Activated CD4-positive, CD25-positive, alpha-beta regulatory T cell treated with anti-CD3 and anti-CD28 coated beads, Interleukin-2, amount 50 U/mL, for 16 hours (primary cell): ENCODE data around the gene NRG3.

Experiments used
- DNase-seq: peaks from one replicate; pipeline ENCODE4 v3.0.0-alpha.2; 2020; ENCODE audit warnings: low read depth, low spot score

Gene NRG3

GRCh38 chr10:81874875-81875466 lies at the start of gene NRG3:
Gene NRG3, plus strand, starts transcription at chr10:81875194.
- DNase-seq, result no peak

GRCh38 chr10:81828251-81828650 lies 46.7 kb upstream of the NRG3 start:
- no peak for DNase-seq

DNA sequence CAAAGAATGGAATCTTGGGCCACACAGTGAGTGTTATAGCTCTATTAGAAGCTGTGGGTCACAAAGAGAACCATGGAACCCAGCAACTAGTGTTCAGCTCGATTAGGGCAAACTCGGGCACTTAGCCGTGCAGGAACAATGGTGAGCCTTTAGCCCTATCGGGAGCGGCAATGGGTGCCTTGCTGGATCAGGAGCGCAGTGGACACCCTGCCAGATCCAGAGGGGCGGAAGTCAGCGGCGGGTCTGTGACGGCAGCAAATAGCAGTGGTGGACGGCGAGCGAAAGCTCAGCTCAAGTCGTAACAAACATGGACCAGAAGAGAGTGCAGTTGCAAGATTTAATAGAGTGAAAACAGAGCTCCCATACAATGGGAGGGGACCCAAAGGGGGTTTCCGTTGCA lies 43.9 kb upstream of the NRG3 start:
- no peak for DNase-seq

DNA sequence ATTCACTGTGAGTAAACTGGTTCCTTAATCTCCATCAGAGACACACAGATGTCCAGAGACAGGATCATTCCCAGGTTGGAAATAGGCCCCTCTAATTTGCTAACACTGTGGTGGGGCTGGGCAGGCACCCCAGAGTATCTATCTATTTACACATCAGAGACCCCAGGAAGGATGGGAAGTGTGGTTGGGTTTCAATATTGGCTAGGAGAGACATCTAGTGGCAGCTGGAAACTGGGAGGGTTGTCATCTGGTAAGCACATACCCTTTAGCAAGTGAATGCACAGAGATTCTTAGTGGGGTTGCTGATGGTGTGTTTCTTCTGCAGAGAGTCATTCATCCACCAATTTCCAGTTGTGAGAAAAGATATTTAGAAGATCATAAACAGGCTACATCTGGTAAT lies 36.0 kb upstream of the NRG3 start:
- no peak for DNase-seq

DNA sequence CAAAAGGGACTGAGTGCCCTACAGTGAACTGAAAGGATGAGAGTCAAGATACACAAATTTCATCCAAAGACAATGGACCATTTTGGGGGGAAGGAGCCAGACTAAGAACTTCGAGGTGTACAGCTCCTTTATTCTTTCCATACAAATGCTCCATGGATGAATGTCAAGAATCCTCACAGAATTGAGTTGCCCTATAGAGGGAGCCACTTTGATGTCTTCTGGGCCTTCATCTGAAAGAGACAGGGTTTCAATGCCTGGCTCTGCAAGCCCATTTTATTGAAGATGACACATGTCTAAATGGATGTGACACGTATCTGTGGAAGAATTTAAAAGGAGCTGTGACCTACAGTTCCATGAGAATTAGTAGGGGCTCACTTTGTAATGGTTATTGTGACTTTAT lies 32.0 kb upstream of the NRG3 start:
- no peak for DNase-seq

DNA sequence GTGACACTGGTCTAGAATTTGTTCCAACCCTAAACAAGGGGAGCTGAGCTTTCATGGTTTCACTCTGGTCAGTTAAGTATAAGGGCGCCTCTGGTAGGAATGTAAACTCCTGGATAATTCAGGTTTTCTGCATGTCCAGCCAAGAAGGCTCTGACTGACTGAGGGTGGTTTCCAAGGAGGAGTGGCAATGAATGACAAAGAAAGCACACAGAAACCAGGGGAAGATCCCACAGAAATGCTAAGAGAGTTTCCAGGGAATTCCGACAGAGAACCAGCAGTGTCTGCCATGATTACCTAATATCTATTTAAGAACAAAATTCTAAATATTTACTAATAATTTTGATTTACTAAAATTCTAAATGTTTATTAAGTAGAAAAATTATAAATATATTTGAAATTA lies 27.3 kb upstream of the NRG3 start:
- DNase-seq, result no peak

- no peak for DNase-seq
These were observed 26.5 kb upstream of the NRG3 start for GRCh38 chr10:81848514-81848913.

- no peak for DNase-seq
These were observed 26.1 kb upstream of the NRG3 start for GRCh38 chr10:81848931-81849330.

DNA sequence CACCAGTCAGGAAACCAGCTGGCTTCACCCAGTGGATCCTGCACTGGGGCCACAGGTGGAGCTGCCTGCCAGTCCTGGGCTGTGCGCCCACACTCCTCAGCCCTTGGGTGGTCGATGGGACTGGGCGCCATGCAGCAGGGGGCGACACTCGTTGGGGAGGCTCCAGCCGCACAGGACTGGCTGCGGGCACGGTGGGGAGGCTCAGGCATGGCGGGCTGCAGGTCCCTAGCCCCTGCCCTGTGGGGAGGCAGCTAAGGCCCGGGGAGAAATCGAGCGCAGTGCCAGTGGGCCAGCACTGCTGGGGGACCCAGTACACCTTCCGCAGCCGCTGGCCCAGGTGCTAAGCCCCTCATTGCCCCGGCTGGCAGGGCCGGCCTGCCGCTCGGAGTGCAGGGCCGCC lies 12.4 kb upstream of the NRG3 start:
- no peak for DNase-seq

GRCh38 chr10:81863771-81864170 lies 11.2 kb upstream of the NRG3 start:
- no peak for DNase-seq

DNA sequence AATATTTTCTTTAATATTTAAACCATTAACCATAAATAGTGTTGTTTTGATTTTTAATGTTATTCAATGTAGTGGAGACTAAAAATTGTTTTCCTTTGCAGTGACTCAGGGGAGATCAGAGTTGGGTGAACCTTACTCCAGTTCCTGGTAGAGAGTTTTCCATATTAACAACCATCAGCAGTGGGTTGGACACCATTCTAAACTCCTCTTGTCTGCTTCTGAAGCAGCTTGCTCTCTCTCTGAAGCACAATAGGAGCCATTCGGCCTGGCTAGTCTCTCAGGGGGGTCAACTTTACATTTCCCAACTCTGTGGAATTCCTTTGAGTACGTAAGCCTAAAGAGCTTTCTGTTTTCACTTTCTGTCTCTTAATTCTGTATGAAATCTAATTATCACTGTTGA lies 9.4 kb upstream of the NRG3 start:
- no peak for DNase-seq

- no peak for DNase-seq
These were observed 8.2 kb upstream of the NRG3 start for GRCh38 chr10:81866753-81867152.

GRCh38 chr10:81870472-81870871 lies 4.5 kb upstream of the NRG3 start:
- no peak for DNase-seq

- DNase-seq, result no peak
These were observed 3.4 kb upstream of the NRG3 start for GRCh38 chr10:81871558-81871957.

DNA sequence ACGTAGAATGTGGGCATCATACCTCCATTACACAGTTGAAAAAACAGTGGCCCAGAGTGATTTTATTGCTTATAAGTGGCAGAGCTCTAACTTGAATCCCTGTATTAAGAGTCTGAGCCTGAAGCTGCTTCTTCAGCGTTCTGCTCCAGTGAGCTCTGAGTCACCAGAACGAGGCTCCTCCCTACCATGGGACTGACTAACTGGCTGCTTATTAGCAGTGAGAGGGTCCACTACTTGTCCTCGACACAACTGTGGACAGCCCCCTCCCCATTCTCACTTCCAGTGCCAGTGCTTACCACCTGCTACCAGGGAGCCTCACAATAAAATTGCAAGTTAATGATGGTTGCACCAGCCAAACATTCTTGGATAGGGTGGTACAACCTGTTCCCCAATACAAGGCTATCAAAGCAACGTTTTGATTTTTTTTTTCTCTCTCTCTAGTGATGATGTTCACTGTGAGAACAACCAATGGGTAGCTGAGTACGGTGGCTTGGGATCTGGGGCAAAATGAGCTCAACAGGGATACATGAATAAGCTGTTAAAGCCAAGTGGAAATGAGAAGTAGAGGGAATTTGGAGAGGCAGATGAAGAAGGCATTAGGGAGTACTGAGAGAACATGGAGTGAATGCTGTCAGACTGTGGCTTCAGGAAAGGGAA lies 2.7 kb upstream of the NRG3 start:
- no peak for DNase-seq

DNA sequence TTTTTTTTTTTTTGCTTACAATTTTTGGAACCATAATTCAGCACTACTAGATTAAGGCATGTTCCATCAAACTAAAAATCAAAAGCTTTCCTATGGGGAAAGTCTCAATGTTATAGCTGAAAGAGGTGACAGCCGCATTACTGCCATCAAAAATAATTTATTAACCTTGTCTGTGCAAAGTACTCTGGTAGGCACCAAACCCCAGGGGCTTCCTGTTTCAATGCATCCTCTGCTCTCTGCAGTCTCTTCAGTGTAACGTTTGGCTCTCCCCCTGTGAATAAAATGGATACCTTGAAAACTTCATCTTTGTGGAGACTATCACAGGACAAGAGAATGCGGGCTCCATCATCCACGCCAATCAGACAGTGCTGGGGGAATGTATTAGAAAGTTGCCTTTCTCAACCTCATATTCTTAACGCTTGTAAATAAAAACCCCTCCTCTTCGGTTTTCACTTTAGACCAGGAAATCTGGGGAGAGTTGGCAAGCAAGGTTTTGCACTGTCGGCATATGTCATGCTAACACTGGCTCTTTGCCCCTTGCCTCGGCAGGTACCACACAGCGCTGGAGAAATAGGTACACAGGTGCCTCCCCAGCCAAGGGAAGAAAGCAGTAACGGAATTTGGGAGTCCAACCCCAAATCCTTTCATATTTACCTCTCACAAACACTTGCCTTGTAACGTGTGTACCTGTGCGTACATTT lies 1.6 kb upstream of the NRG3 start:
- DNase-seq, result no peak

GRCh38 chr10:81873932-81874816 lies 820 bp upstream of the NRG3 start:
- no peak for DNase-seq

GRCh38 chr10:81875467-81876252 lies 666 bp downstream of the NRG3 start:
- DNase-seq, result no peak

DNA sequence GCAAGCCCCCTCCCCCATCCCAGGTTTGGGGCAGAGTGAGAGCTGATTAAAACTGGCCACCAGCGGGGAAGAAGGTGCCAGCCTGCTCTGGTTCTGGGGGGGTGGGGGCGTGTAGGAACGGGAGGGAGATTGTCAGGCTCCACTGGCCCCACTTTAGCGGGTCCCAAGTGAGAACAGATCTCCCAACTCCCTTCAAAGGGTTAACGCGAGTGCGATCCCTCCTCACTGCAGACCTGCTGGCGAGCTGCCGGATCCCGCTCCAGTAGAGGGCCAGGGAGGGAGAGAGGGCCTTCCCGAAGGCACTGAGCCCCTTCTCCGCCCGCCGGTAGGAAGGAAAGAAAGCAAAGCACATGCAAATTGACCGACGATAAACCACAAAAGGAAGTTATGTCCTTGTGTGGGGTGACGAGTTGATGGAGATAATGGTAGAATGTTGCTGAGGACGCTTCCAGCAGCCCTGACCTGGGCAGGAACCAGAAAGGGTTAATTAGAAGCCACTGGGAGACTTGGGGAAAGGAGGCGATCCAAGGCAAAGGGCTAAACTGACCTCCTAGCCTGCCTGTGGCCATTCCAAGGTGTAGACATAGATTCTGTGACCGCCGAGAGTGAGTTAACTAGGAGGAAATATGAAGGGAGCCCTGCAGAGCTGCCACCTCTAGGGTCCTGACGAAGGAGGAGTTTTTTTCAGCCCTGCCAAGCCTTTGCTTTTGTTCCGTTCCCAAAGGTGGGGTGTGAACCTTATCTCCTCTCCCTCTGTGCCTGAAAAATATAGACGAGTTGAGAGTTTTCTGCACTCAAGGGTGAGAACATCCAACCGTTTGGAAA lies 1.5 kb downstream of the NRG3 start:
- no peak for DNase-seq

DNA sequence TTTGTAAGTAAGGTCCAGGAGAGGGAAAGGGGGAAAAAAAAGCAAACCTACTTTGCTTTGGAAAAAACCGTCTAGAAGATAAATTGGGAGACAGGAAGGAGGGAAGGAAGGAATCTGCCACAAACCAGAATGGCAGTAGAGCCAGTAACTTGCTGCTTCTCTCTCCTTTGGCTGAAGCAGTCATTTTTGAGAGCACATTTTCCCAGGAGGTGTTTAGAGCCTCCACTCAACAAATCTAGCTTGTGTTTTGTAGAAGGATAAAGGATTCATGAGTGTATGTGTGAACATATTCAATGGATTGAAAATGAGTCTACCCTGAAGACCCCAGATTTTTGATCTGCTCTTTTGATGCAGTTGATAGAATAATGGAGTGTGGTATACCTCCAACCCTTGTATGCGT lies 2.6 kb downstream of the NRG3 start:
- no peak for DNase-seq

- DNase-seq, result no peak
These were observed 7.0 kb downstream of the NRG3 start for GRCh38 chr10:81882011-81882410.
